Panc1 (cell line): ENCODE results near the gene ARL2BP. TPM values are rescaled to one million over a fixed set of nuclear protein-coding genes. Genes with fewer than 3 reads are reported as not detected.
A peak's percentile ranks its signal among the peaks of the same experiment; 100 is the strongest.

ENCODE experiments used
- ATAC-seq: fragments of 200-7000 bp; cut with Tn5 transposase; 2 replicates; pipeline ENCODE4 v1.9.1; 2020; ENCODE audit warnings: mild to moderate bottlenecking, moderate library complexity
- BruUV-seq: library from RNA; stranded (reverse); fragments of 400-500 nt; replicated peaks from 2 replicates; lab custom pipeline; 2021; lab: Mats Ljungman, UMichigan
- CTCF ChIA-PET: fragments of 300-600 bp; sonication (Branson Sonifier 250); formaldehyde crosslinking; loops from one replicate; lab custom pipeline; 2022; ENCODE audit warnings: antibody characterized with exemption; lab: Charles Lee
- POLR2A ChIA-PET: fragments of 300-600 bp; sonication (Branson Sonifier 250); formaldehyde crosslinking; loops from one replicate; lab custom pipeline; 2022; ENCODE audit warnings: antibody characterized with exemption; lab: Charles Lee
- DNase-seq: peaks from one replicate; pipeline ENCODE4 v3.0.0-alpha.2; 2010; ENCODE audit warnings: low read depth, low spot score
- H3K27ac ChIP-seq: 2 replicates; pipeline ENCODE4 v1.5.1; 2011; ENCODE audit warnings: mild to moderate bottlenecking, low read length, inconsistent platforms
- H3K27me3 ChIP-seq: fragments of 200-500 bp; sonication (Bioruptor generic); 2 replicates; pipeline ENCODE4 v1.6.0; 2014; ENCODE audit warnings: low read length, inconsistent platforms; ENCODE audit not compliant: control insufficient read depth, insufficient read depth
- H3K36me3 ChIP-seq: fragments of 200-500 bp; sonication (Bioruptor generic); 2 replicates; pipeline ENCODE4 v1.5.1; 2014; ENCODE audit warnings: inconsistent platforms, mild to moderate bottlenecking, low read length, moderate library complexity; ENCODE audit not compliant: control insufficient read depth, insufficient read depth
- H3K4me1 ChIP-seq: 2 replicates; pipeline ENCODE4 v1.5.1; 2011; ENCODE audit warnings: inconsistent platforms, mild to moderate bottlenecking, low read length, moderate library complexity; ENCODE audit not compliant: control insufficient read depth, insufficient read depth
- H3K4me3 ChIP-seq, 2 experiments: 2 replicates each; pipeline ENCODE4 v1.5.1; 2011 to 2012; ENCODE audit warnings: low read depth in 2 of 2, low read length in 2 of 2, mild to moderate bottlenecking in 2 of 2, inconsistent platforms in 1 of 2, moderate library complexity in 1 of 2
- H3K9me3 ChIP-seq: fragments of 200-500 bp; sonication (Bioruptor generic); 2 replicates; pipeline ENCODE4 v1.5.1; 2014; ENCODE audit warnings: low read depth, mild to moderate bottlenecking, inconsistent platforms, low read length, moderate library complexity; ENCODE audit not compliant: control insufficient read depth, insufficient read depth
- POLR2AphosphoS5 ChIP-seq: IDR thresholded peaks from 2 replicates; pipeline ENCODE4 v1.6.1; 2012; ENCODE audit warnings: mild to moderate bottlenecking, low read depth, low read length, moderate library complexity
- REST ChIP-seq, 2 experiments: IDR thresholded peaks; 2 replicates each; pipeline ENCODE4 v1.6.1; 2011 to 2012; ENCODE audit warnings: low read depth in 2 of 2, control low read depth in 1 of 2, low read length in 1 of 2, mild to moderate bottlenecking in 1 of 2, moderate library complexity in 1 of 2; ENCODE audit not compliant: insufficient read depth in 1 of 2
- SIN3A ChIP-seq: IDR thresholded peaks from 2 replicates; pipeline ENCODE4 v1.6.1; 2012; ENCODE audit warnings: low read depth, mild to moderate bottlenecking, low read length, moderate library complexity, borderline replicate concordance; ENCODE audit not compliant: insufficient read depth
- TCF7L2 ChIP-seq: IDR thresholded peaks from 2 replicates; pipeline ENCODE4 v1.6.1; 2011; ENCODE audit warnings: mild to moderate bottlenecking, low read depth, low read length, inconsistent platforms
- in situ Hi-C: cut with HindIII; loops from 2 replicates; pipeline ENCODE4 v1.10.0; 2016; ENCODE audit warnings: low sequenced_read_pairs, low pct_unique_long_range_greater_than_20kb
- intact Hi-C: fragments of 100-400 bp; cut with micrococcal nuclease; formaldehyde crosslinking; loops from one replicate; pipeline ENCODE4 v1.10.0; 2022; ENCODE audit not compliant: unreplicated experiment
- total RNA-seq: library from RNA; stranded (reverse); gene quantifications from one replicate; pipeline ENCODE4 v1.2.1, GENCODE V29; 2021; ENCODE audit not compliant: unreplicated experiment
- TF ChIP-seq, protein P1 (sequence below): fragments of 450-650 bp; IDR thresholded peaks from 2 replicates; pipeline ENCODE4 v1.5.1; 2017; ENCODE audit warnings: mild to moderate bottlenecking

ARL2BP gene
- total RNA-seq, 1 experiment from 2014 or later = 47.7 TPM

DNA sequence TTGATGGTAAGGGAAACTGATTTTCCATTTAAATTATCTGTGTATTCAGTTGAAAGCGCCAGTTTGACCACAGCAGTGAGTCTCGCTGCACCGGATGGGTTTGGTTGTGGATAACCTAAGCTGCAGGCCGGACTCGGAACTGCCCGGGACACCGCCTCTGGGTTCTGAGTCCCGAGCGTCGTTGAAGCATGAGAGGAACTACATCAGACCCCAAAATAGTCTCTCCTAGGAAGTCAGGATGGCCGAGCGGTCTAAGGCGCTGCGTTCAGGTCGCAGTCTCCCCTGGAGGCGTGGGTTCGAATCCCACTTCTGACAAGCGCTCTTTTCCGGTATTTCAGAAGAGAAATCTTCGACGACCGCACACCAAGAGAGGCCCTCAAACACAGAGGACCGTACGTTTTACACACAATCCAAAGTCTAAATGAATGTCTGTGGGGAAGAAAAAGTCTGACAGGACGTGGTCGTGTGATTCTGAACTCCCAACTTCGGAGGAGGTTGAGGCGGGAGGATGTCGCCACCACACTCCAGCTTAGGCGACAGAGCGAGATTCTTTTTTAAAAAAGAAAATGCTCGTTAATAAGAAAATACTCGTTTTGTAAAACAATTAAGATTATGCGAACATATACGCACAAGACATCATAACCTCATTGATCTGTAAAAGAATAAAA is 54.8 kb downstream of the ARL2BP start:
- ChIA-PET CTCF (interaction anchor here (0.5 to 2.2 kb wide), 4 partner anchors 113 to 122 kb away, joined by 3 to 16 read pairs (median 3); no protein-coding TSS in a partner anchor), POLR2A (no interaction called here)
- no TSS peak for BruUV-seq
- intact Hi-C loops = loop anchor here (1.0 to 10.0 kb wide), 5 partner anchors 72 to 1725 kb away; partner anchors contain the start of genes CX3CL1 and SLC12A3
- no peaks in the 10 kb centered on the region for H3K27me3 ChIP-seq
- no peaks in the 10 kb centered on the region for H3K4me1 ChIP-seq
- TF ChIP-seq SIN3A (no peak), TCF7L2 (no peak), POLR2AphosphoS5 (no peak)
- H3K36me3 ChIP-seq = no peaks in the 10 kb centered on the region
- ATAC-seq (peak; percentile 89), DNase-seq (peak; percentile 92)
- H3K4me3 ChIP-seq = peak overlapping the region; percentile 61 to 76
- no peaks in the 10 kb centered on the region for H3K9me3 ChIP-seq
- in situ Hi-C loops = no loop called here
- peak overlapping the region; percentile 72 for H3K27ac ChIP-seq

GRCh38 chr16:57300387-57301125 is 55.5 kb downstream of the ARL2BP start:
- ATAC-seq (peak; percentile 86), DNase-seq (peak; percentile 96)
- Histone ChIP-seq H3K36me3 (no peaks in the 10 kb centered on the region), H3K4me1 (peaks cover 4% of the 10 kb centered on the region; the same call in 1 of the 2 replicates), H3K9me3 (no peaks in the 10 kb centered on the region), H3K4me3 (peak overlapping the region; percentile 61 to 76), H3K27ac (peak overlapping the region; percentile 54; the same call in 1 of the 2 replicates), H3K27me3 (no peaks in the 10 kb centered on the region)
- BruUV-seq = no TSS peak
- TF ChIP-seq REST (IDR thresholded peaks at IDR 0.05; ENCODE audit: insufficient read depth in 1 of 2, low read depth in 2 of 2, low read length in 1 of 2) = no peak
- TF ChIP-seq, protein P1, sequence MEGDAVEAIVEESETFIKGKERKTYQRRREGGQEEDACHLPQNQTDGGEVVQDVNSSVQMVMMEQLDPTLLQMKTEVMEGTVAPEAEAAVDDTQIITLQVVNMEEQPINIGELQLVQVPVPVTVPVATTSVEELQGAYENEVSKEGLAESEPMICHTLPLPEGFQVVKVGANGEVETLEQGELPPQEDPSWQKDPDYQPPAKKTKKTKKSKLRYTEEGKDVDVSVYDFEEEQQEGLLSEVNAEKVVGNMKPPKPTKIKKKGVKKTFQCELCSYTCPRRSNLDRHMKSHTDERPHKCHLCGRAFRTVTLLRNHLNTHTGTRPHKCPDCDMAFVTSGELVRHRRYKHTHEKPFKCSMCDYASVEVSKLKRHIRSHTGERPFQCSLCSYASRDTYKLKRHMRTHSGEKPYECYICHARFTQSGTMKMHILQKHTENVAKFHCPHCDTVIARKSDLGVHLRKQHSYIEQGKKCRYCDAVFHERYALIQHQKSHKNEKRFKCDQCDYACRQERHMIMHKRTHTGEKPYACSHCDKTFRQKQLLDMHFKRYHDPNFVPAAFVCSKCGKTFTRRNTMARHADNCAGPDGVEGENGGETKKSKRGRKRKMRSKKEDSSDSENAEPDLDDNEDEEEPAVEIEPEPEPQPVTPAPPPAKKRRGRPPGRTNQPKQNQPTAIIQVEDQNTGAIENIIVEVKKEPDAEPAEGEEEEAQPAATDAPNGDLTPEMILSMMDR = peak; percentile 90
- intact Hi-C loops (loop anchor here (1.0 to 5.0 kb wide), 3 partner anchors 72 to 217 kb away; partner anchors contain the start of gene CX3CL1), in situ Hi-C loops (no loop called here)
- ChIA-PET CTCF (interaction anchor here (1.0 to 2.2 kb wide), 3 partner anchors 117 to 122 kb away, joined by 3 to 16 read pairs (median 3); no protein-coding TSS in a partner anchor), POLR2A (no interaction called here)
